OCI-LY3 (cell line): ENCODE measurements around the gene HTR3A.

Experiments
- H2AFZ ChIP-seq: fragments of 200-600, 300-600 bp; shearing (Covaris generic); 2 replicates; pipeline ENCODE4 v1.6.0; 2014; ENCODE audit warnings: antibody characterized with exemption, low read depth, low read length
- H3K27ac ChIP-seq: fragments of 200-600, 300-600 bp; sonication (generic); 2 replicates; pipeline ENCODE4 v1.5.1; 2014; ENCODE audit warnings: mild to moderate bottlenecking, low read length, moderate library complexity, mixed read lengths
- H3K27me3 ChIP-seq: fragments of 200-600, 300-600 bp; sonication (generic); 2 replicates; pipeline ENCODE4 v1.6.1; 2014; ENCODE audit warnings: low read depth, low read length, mixed read lengths
- H3K36me3 ChIP-seq: fragments of 200-600, 300-600 bp; sonication (generic); replicated peaks from 2 replicates; pipeline ENCODE3; 2014; ENCODE audit warnings: low read depth, low read length, mixed read lengths
- H3K4me1 ChIP-seq: fragments of 300-600, 200-600 bp; sonication (generic); 2 replicates; pipeline ENCODE4 v1.6.1; 2014; ENCODE audit warnings: low read length, mixed read lengths
- H3K4me2 ChIP-seq: fragments of 200-600, 300-600 bp; sonication (generic); 2 replicates; pipeline ENCODE4 v1.6.1; 2014; ENCODE audit warnings: low read length, mixed read lengths
- H3K4me3 ChIP-seq: fragments of 300-600, 200-600 bp; sonication (generic); 2 replicates; pipeline ENCODE4 v1.5.1; 2014; ENCODE audit warnings: antibody characterized with exemption, mild to moderate bottlenecking, low read length, moderate library complexity
- H3K79me2 ChIP-seq: fragments of 300-600, 200-600 bp; shearing (Covaris generic); 2 replicates; pipeline ENCODE4 v1.6.1; 2014; ENCODE audit warnings: mild to moderate bottlenecking, low read length, mixed read lengths
- H3K9ac ChIP-seq: fragments of 300-600, 200-600 bp; shearing (Covaris generic); 2 replicates; pipeline ENCODE4 v1.6.0; 2014; ENCODE audit warnings: mild to moderate bottlenecking, low read length, moderate library complexity
- H3K9me3 ChIP-seq: fragments of 200-600, 300-600 bp; shearing (Covaris generic); 2 replicates; pipeline ENCODE4 v1.6.1; 2014; ENCODE audit warnings: low read length, mixed read lengths; ENCODE audit not compliant: insufficient read depth
- H4K20me1 ChIP-seq: fragments of 200-600, 300-600 bp; sonication (generic); 2 replicates; pipeline ENCODE4 v1.6.1; 2016; ENCODE audit warnings: low read length, mixed read lengths; ENCODE audit not compliant: insufficient read depth
- EZH2phosphoT487 ChIP-seq: fragments of 200-600 bp; shearing (Covaris generic); IDR thresholded peaks from 2 replicates; pipeline ENCODE4 v1.6.1; 2018; ENCODE audit warnings: antibody characterized with exemption, mixed run types, low read depth
- TF ChIP-seq, protein P1 (sequence below): fragments of 200-600, 300-600 bp; sonication (generic); IDR thresholded peaks from 2 replicates; pipeline ENCODE4 v1.5.1; 2014; ENCODE audit warnings: antibody characterized with exemption, low read length, low read depth

Gene HTR3A

DNA sequence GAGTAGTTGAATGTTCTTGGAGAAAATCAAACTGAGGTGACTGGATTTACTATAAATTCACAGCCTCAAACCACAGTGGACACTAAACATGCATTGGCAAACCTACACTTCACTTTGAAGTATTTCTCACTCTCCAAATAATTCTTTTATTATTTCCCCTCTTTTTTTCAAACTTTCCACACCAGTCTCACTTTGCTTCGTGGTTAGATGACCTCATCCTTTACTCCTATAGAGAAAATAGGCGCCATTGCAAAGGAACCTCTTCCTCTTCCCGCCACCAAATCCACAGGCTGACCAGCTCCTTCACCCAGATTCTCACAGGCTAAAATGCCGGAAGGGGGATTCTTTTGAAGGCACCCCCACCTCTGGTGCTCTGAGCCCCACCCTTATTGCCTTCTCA lies 33.4 kb downstream of the HTR3A start:
- no peak for TF ChIP-seq EZH2phosphoT487
- TF ChIP-seq, protein P1, sequence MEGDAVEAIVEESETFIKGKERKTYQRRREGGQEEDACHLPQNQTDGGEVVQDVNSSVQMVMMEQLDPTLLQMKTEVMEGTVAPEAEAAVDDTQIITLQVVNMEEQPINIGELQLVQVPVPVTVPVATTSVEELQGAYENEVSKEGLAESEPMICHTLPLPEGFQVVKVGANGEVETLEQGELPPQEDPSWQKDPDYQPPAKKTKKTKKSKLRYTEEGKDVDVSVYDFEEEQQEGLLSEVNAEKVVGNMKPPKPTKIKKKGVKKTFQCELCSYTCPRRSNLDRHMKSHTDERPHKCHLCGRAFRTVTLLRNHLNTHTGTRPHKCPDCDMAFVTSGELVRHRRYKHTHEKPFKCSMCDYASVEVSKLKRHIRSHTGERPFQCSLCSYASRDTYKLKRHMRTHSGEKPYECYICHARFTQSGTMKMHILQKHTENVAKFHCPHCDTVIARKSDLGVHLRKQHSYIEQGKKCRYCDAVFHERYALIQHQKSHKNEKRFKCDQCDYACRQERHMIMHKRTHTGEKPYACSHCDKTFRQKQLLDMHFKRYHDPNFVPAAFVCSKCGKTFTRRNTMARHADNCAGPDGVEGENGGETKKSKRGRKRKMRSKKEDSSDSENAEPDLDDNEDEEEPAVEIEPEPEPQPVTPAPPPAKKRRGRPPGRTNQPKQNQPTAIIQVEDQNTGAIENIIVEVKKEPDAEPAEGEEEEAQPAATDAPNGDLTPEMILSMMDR: no peak
- Histone ChIP-seq H3K4me1 (no peaks in the 10 kb centered on the region), H3K9ac (no peak overlapping the region), H3K9me3 (no peaks in the 10 kb centered on the region), H3K27ac (no peak overlapping the region), H3K79me2 (no peaks in the 10 kb centered on the region), H3K27me3 (no peaks in the 10 kb centered on the region; the same call in 1 of the 2 replicates), H2AFZ (no peak overlapping the region), H3K36me3 (no peaks in the 10 kb centered on the region), H3K4me2 (no peak overlapping the region), H4K20me1 (no peaks in the 10 kb centered on the region), H3K4me3 (no peak overlapping the region)

DNA sequence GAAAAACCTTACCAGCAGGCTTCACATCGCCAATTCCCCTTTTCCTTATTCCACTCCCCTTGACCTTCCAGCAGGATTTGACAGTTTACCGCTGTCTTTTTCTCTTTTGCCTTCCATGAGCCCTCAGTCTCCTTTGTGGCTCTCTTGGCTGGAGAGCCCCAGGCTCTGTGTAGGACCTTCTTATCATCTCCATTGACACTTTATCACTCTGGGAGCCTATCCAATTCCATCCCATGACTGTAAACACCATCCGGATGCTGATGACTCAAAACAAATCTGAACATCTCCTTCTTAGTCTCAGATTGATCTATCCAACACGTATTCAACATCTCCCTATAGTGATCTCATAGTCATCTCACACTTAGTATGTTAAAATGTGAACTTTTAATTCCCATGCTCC lies 36.0 kb downstream of the HTR3A start:
- Histone ChIP-seq H2AFZ (no peak overlapping the region), H3K36me3 (no peaks in the 10 kb centered on the region), H3K4me3 (no peak overlapping the region), H3K27me3 (no peaks in the 10 kb centered on the region; the same call in 1 of the 2 replicates), H3K4me2 (no peak overlapping the region), H3K4me1 (no peaks in the 10 kb centered on the region), H3K9me3 (no peaks in the 10 kb centered on the region), H4K20me1 (no peaks in the 10 kb centered on the region), H3K27ac (no peak overlapping the region), H3K79me2 (no peaks in the 10 kb centered on the region), H3K9ac (no peak overlapping the region)
- TF ChIP-seq EZH2phosphoT487: no peak
- TF ChIP-seq, protein P1: no peak

DNA sequence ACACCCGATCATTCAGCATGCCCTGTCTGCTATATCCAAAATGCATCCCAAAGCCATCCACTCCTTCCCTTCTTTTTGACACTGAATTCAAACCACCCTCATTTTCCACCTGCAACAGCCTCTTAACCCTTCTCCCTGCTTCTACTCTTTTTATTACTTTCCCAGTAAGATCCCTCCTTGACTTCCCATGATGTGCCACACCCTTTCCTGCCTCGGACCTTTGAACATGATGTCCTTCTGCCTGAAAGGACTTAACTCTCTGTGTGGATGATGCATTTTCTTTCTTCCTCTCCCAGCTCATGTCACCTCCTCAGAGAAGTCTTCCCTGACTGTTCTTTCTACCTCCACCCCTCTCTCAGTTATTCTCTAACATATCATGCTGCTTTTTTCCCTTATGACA lies 36.5 kb downstream of the HTR3A start:
- no peak overlapping the region for H3K27ac ChIP-seq
- TF ChIP-seq EZH2phosphoT487: no peak
- TF ChIP-seq, protein P1: no peak
- no peaks in the 10 kb centered on the region for H3K36me3 ChIP-seq
- H3K9ac ChIP-seq: no peak overlapping the region
- H3K4me1 ChIP-seq: no peaks in the 10 kb centered on the region
- H3K27me3 ChIP-seq: no peaks in the 10 kb centered on the region; the same call in 1 of the 2 replicates
- no peaks in the 10 kb centered on the region for H3K9me3 ChIP-seq
- H3K4me3 ChIP-seq: no peak overlapping the region
- no peak overlapping the region for H2AFZ ChIP-seq
- no peaks in the 10 kb centered on the region for H3K79me2 ChIP-seq
- no peak overlapping the region for H3K4me2 ChIP-seq
- H4K20me1 ChIP-seq: no peaks in the 10 kb centered on the region

DNA sequence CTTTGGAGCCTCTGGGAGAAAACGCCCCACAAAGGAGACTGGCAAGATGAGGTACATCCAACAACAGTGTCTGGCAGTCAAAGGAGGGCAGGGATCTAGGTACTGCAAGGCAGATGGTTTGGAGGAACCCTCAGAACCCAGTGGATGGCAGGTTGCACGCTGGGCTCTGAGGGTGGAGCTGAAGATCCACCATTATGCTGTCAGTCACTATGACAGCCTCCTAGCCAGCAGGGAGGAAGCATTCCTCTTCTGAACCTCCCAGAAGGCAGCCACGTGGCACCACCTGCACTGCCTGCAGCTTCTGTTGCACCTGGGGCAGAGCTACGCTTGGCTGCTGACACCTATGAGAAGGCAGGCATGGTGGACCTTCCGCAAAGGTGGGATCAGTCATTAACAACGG lies 40.2 kb downstream of the HTR3A start:
- no peaks in the 10 kb centered on the region for H3K9me3 ChIP-seq
- no peak overlapping the region for H3K4me3 ChIP-seq
- H4K20me1 ChIP-seq: no peaks in the 10 kb centered on the region
- no peaks in the 10 kb centered on the region for H3K4me1 ChIP-seq
- no peak overlapping the region for H3K9ac ChIP-seq
- no peaks in the 10 kb centered on the region; the same call in 1 of the 2 replicates for H3K27me3 ChIP-seq
- H3K4me2 ChIP-seq: no peak overlapping the region
- H2AFZ ChIP-seq: no peak overlapping the region
- H3K79me2 ChIP-seq: no peaks in the 10 kb centered on the region
- no peaks in the 10 kb centered on the region for H3K36me3 ChIP-seq
- no peak overlapping the region for H3K27ac ChIP-seq
- no peak for TF ChIP-seq EZH2phosphoT487
- TF ChIP-seq, protein P1: no peak
